ACHN (cell line): ENCODE measurements around the gene GPR55.
"Not testable (repeated sequence)": the region's sequence is repeated elsewhere in the genome, so short reads cannot be mapped to it uniquely, and the experiment has no call there.

Experiments used
- DNase-seq: peaks from one replicate; pipeline ENCODE4 v3.0.0-alpha.2; 2015
- in situ Hi-C: cut with HindIII; loops from 2 replicates; pipeline ENCODE4 v1.10.0; 2017; ENCODE audit warnings: low sequenced_read_pairs, low pct_ligation_motif_present, low pct_unique_long_range_greater_than_20kb

Gene GPR55, protein sequence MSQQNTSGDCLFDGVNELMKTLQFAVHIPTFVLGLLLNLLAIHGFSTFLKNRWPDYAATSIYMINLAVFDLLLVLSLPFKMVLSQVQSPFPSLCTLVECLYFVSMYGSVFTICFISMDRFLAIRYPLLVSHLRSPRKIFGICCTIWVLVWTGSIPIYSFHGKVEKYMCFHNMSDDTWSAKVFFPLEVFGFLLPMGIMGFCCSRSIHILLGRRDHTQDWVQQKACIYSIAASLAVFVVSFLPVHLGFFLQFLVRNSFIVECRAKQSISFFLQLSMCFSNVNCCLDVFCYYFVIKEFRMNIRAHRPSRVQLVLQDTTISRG

DNA sequence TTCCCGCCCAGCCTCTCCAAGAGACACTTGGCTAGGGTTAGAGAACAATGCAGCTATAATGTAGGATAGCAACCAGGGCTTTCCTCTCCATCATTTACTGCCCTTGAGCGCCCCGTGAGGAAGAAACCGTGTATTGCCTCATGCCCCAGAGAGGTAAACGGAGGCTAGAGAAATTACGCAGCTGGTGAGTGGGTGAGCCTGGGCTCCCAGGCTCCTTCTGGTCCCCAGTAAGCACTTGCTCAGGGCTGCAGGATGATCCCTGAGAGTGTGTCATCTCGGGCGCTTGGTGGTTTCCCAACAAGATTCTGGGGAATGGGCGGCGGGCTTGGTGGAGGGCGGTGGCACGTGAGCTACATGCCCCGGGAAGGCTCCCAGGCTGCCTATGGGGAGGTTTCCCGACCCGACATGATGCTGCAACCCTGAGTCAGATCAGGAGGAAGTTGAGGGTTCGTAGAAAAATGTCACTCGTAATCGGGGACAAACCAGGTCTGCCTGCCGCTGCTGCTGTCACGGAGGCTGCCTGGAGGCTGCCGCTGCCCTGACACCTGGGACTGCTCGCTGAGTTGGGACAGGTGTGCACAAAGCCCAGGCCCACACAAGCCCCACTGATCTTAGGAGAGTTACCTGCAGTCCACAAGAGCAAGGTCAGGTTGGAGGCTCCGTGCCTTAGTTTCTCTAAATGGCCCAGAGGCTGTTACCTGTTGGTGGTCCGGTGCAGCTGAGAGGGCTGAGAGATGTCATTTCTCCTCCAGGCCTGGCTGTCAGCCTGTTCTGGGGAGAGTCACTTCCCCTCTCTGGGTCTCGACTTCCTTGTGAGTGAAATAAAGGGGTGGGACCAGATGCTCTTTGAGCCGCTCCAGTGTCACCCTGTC is at the start of gene GPR55:
GPR55 (minus strand) TSS at position 773 of the 872 bp plus-strand sequence. CDS start 14,280 bp downstream, outside the sequence.
- no peak for DNase-seq
- in situ Hi-C loops, result no loop called here

DNA sequence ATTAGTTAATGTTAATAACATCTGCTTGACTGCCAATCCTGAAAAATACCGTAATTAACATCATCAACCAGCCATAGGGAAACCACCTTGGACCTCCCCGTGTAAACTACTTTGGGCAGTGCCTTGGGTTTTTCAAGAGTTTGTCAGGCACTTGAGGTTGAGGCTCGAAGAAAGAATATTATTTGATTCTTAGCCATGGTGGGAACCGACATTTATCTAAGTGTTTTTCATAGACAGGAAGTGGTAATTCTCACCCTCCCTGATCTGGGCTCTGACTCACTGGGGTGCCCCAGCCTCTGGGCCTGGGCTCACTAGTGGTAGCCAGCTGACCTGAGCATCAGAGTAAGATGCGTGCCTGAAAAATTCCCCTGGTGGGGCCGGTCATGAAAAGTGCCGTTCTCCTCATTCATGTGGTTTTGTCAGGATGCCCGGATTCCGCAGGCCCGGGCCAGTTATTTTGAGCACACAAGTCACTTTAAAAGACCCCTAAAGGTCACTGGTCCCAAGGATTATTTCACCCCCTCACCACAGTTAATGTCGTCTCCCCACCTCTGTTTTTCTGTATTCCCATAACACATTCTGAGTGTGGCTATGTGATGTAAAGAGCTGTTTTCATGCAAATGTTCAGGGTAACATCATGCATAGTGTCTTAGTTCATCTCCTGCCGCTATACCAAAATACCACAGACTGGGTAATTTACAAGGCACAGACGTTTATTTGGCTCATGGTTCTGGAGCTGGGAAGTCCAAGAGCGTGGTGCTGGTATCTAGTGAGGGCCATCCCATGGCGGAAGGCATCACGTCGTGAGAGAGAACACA is 49.3 kb upstream of the GPR55 start:
- DNase-seq, result peak; percentile 82
- in situ Hi-C loops, result no loop called here

DNA sequence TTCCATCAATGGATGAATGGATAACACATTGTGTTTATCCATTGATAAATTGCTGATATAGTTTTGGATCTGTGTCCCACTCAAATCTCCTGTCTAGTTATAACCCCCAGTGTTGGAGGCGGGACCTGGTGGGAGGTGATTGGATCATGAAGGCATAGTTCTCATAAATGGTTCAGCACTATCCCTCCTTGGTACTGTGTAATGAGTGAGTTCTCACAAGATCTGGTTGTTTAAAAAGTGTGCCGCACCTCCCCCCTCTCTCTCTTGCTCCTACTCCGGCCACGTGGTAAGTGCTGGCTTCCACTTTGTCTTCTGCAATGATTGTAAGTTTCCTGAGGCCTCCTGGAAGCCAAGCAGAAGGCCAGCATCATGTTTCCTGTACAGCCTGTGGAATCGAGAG is 47.0 kb upstream of the GPR55 start:
- no peak for DNase-seq
- in situ Hi-C loops, result no loop called here

DNA sequence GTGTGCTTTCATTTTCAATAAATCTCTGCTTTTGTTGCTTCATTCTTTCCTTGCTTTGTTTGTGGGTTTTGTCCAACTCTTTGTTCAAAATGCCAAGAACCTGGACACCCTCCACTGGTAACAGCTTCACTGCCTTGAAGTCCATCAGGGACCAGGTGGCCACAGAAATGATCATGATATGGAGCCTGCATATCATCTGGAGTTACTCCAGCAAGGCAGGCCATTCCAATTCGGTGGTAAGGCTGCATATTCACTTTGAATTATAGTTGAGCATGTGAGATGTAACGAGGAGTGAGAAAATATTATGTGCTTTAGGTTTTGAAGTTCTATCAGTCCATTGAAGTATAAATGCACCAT is 44.6 kb upstream of the GPR55 start:
- no peak for DNase-seq
- in situ Hi-C loops, result no loop called here

DNA sequence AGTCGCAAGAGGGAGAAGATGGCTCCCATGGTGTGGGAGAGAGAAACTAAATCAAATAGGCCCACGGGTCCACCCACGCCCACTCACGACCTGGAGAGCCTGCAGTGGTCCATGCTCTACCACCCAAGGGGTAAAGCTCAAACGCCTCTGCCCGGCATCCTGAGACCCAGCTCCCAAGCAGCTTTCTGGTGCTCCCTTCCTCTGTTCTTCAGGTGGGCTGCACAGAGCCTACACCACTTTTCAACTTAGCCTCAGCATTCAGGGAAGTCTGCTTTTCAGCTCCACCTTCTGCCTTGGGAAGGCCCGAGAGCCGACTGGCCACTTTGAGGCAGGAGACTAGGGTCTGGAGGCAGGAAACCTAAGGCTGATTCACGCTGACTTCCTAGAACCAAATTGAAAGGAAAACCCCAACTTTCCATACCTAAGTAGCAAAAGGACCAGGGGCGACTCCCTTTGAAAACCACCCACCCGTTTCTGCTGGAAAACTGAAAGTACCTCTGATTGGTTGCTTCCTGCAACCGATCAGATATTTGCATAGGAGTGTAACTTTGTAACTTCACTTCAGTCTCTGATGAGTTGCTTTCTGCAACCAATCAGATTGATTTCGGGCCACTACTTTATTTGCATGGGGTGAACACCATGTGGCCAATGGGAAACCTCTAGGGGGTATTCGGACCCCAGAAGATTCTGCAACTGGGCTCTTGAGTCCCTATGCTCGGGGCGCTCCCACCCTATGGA is 44.0 kb upstream of the GPR55 start:
- no peak for DNase-seq
- in situ Hi-C loops, result no loop called here

DNA sequence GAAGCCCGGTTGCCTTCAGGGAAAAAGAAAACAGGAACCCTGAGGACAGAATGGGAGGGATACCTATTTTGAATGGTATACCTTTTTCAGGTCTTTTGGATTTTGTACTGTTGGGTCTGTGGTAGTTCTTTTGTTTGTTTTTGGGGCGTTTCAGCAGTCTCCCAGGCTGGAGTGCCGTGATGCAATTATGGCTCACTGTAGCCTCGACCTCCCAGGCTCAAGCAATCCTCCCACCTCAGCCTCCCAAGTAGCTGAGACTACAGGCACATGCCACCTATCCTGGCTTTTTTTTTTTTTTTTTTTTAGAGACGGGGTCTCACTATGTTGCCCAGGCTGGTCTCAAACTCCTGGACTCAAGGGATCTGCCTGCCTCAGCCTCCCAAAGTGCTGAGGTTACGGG is 43.3 kb upstream of the GPR55 start:
- in situ Hi-C loops, DNase-seq: not testable (repeated sequence)

DNA sequence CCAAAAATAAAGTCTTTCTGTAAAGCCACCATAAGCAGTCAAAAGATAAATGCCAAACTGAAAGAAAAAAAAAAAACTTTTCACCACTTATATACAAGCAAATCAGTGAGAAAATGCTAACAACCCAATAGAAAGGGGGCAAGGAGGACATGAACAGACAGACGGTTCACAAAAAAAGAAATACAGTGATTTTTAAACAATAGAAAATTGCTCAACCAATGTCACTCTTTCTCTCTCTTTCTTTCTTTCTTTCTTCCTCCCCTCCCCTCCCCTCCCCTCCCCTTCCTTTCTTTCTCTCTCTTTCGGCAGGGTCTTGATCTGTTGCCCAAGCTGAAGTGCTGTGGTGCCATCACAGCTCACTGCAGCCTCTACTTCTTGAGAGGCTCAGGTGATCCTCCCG is 42.1 kb upstream of the GPR55 start:
- no peak for DNase-seq
- in situ Hi-C loops, result no loop called here

DNA sequence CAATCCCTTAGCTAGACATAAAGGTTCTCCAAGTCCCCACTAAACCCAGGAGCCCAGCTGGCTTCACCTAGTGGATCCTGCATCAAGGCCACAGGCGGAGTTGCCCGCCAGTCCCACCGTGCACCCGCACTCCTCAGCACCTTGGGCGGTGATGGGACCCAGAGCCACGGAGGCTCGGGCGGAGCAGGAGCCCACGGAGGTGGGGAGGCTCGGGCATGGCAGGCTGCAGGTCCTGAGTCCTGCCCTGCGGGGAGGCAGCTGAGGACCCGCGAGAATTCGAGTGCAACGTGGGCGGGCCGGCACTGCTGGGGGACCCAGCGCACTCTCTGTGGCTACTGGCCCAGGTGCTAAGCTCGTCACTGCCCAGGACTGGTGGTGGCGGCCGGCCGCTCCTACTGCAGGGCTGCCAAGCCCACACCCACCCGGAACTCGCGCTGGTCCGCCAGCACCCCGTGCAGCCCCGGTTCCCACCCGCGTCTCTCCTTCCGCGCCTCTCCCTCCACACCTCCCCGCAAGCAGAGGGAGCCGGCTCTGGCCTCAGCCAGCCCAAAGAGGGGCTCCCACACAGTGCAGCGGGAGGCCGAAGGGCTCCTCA is 39.2 kb upstream of the GPR55 start:
- no peak for DNase-seq

DNA sequence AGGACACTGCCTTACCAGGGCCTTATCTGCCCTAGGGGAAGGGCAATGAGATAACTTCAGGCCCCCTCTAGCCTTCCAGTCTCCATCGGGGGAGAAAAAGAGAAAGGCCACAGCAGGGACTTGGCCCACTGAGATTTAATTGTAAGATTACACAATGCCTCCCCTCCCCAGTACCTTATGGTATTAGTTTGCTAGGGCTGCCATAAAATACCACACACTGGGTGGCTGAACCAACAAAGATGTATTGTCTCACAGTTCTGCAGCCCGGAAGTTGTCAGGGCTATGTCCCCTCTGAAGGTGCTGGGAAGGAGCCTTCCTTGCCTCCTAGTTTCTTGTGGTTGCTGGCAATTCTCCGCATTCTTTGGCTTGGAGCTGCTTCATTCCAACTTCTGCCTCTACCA is 36.0 kb upstream of the GPR55 start:
- in situ Hi-C loops, result no loop called here
- no peak for DNase-seq

More for the DNA sequence above, 39.2 kb upstream of the GPR55 start:
- in situ Hi-C loops, result no loop called here

DNA sequence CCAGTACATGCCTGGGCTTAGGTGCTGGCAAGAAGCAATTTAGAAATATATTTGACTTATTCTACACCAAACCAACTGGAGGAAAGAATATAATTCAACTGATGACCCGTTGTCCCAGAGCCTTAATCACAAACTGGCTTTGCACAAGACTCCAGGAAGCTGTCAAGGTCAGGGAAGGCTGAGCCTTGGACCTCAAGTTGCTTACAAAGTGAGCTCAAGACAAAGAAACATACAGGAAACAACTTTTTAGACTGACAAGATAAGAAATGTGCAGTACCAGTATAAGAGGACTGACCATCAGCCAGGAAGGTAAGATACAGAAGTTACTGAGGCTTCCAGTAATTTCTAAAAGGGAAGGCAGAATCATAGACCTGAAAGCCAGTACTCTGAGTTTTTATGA is 35.0 kb upstream of the GPR55 start:
- no peak for DNase-seq
- in situ Hi-C loops, result no loop called here

DNA sequence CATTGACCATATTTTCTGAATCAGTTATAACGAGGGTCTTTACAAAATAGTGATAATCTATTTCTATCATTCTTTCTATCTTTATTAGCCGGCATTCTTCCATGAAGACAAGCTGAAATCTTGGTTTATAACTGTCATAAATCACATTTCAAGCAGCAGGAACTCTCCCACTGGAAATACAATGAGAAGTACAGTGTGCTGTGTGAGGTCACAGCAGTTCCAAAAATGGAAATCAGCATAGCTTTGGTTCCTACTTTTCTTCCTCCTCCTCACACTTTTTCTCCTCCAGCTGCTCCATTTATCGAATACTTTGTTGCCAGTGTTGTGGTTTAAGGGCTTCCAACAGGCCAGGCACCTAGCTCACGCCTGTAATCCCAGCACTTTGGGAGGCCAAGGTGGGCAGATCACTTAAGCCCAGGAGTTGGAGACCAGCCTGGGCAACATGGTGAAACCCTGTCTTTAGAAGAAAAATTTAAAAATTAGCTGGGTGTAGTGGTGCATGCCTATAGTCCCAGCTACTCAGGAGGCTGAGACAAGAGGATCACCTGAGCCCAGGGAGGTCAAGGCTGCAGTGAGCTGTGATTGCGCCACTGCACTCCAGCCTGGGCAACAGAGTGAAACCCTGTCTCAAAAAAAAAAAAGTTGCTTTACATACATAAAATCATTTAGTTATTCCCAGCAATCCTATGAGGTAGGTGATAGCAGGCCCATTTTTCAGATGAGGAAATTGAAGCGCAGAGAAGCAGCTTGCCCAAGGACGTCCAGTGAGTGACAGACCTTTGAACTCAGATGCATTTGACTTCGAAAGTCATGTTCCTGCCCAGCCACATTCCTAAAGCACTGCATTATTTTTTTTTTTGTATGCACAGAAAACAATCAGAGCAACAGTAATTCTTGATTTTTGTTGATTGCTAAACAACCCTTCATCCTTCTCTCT is 34.0 kb upstream of the GPR55 start:
- no peak for DNase-seq
- in situ Hi-C loops, result no loop called here

DNA sequence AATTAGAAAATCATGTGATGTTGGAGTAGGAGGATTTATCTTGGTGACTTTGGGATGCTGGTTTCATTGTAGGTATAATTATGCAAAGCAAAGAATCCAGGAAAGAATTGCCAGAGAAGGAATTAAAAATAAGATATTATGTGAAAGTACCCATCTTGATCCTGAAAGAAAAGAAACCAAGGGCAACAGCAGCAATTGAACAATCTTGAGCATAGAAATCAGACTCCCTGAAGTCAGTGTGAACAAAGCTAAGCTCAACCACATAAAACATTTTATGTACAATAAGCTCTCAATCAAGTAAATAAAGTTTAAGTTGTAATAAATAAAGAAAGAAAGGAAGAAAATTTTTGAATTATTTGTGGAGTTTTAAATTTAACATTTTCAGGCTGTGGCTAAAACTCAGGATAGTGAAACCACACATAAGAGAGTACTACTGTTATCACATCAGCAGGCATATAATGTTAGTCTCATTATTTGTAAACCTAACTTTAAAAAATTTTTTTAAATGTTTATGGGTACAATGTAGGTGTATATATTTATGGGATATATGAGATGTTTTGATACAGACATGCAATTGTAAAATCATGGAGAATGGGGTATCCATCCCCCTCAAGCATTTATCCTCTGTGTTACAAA is 32.8 kb upstream of the GPR55 start:
- DNase-seq, result no peak
- in situ Hi-C loops, result no loop called here

DNA sequence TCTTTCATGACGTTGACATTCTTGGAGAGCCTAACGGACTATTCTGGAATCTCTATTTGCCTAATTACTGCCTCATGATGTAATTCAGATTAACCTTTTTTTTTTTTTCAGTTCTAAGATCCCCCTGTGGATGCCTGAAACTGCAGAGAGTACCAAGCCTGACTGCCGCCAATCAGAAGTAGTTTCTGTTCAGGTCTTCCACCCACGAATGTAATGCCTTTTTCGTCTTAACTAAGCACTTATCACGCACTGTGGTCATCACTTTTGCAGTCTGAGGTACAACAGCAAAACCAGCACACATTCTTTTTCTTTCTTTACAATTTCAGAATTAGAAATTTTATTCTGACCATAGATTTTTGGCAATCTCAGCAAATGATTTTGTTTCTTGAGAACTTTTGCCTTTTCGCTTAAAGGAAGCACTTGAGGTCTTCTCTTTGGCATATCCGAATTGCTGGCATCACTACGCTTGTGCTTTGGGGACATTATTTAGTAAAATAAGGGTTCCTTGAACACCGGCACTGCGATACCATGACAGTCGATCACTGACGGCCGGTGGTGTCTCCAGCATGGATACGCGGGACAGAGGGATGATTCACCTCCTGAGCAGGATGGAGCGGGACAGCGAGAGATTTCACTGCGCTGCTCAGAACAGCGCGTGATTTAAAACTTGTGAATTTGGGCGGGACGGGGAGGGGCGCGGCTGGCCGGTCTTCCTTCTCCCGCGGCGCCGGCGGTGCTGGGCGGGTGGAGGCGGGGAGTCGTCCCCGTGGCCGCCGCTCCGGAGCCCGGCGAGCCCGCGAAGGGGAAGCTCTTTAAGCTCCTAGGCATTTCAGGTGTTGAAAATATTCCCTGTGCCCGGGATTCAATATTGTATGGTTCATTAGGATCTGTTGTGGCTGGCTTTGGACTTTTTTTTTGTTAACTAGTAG is 32.0 kb upstream of the GPR55 start:
- in situ Hi-C loops, result no loop called here
- peak; percentile 77 for DNase-seq

DNA sequence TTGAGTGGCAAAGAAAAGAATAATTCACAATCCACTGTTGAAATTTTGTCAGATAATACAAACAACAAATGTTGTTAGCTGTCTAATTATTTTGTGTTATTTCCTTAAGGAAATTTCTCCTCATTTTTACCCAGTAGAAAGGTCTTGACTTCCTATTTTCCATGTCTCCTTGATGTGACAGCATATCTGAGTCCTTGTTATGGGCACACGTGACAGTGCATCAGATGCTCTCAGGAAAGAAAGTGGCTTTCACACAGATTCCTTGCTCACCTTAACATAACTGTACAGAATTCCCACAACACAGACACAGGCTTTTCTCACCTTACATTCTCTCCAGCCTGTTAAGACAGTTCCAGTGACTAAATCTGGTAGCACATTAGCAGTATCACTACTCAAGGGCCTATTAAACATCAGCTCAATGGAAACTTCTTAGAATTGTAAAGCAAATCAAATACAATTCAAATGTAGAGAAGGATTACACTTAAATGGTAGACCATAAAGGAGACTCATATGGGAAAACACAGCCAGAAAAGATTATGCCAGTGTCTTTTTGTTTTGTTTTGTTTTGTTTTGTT is 30.2 kb upstream of the GPR55 start:
- no peak for DNase-seq
- in situ Hi-C loops, result no loop called here

DNA sequence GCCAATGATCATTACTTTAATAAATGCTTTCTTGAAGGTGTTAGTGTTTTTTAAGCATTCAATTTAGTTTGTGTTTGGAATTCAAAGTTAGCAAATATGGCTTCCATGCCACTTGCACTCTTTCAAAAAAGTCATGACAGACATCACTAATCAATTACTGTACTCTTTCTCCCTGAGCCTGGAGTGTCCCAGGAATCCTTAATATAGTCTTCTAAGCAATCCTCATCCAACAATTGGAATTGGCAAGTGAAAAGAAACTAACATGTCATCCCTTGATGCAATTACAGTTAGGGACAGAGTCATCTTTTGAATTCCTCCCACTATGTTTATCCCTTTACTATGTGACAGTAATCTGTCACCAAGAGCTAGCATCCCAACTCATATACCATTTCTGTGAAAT is 29.7 kb upstream of the GPR55 start:
- in situ Hi-C loops, result no loop called here
- no peak for DNase-seq
